Kidney epithelial cell (primary cell): ENCODE results near the gene RHEBL1. TPM values are rescaled to one million over a fixed set of nuclear protein-coding genes. Genes with fewer than 3 reads are reported as not detected.

Experiments
- DNase-seq: peaks from one replicate; pipeline ENCODE4 v3.0.0-alpha.2; 2010; ENCODE audit warnings: low read depth
- H3K27me3 ChIP-seq: 2 replicates; pipeline ENCODE4 v1.6.0; 2011; ENCODE audit warnings: low read length; ENCODE audit not compliant: control insufficient read depth, insufficient read depth
- H3K36me3 ChIP-seq: 2 replicates; pipeline ENCODE4 v1.5.1; 2011; ENCODE audit warnings: low read length; ENCODE audit not compliant: control insufficient read depth, insufficient read depth
- H3K4me3 ChIP-seq: 2 replicates; pipeline ENCODE4 v1.5.1; 2011; ENCODE audit warnings: low read depth, mild to moderate bottlenecking, control low read depth, low read length
- CTCF ChIP-seq: IDR thresholded peaks from 2 replicates; pipeline ENCODE4 v1.5.1; 2011; ENCODE audit warnings: mild to moderate bottlenecking, moderate library complexity, low read length, control low read depth, inconsistent platforms; ENCODE audit not compliant: insufficient read depth, poor library complexity, severe bottlenecking
- total RNA-seq: library from RNA; depleted of rRNA; stranded (reverse); fragments of >200 nt; gene quantifications from 2 replicates; pipeline ENCODE4 v1.2.3, GENCODE V29; 2015

RHEBL1 gene
- total RNA-seq, 1 donor from 2014 or later: 5.1 TPM

DNA sequence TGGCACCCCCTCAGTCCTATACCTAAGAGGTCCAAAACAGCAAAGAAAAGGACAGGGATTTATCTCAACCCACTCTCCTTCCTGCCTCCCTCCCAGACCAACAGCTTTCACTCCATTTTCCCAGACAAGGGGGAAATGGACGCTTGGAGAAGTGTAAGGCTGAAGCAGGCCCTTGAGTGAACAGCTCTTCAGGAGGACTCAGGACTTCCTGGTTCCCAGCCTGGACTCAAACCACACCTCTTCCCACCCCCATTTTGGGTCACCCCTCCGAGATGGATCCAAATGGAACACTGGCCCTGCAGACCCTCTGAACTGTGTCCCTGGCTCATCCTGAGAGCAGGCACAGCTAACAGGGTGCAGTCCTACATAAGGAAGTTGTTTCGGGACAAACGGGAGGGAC lies 11.9 kb downstream of the RHEBL1 start:
- DNase-seq: no peak
- Histone ChIP-seq H3K4me3 (peak overlapping the region; percentile 97), H3K36me3 (peaks cover 1% of the 10 kb centered on the region), H3K27me3 (no peaks in the 10 kb centered on the region)
- TF ChIP-seq CTCF: no peak

DNA sequence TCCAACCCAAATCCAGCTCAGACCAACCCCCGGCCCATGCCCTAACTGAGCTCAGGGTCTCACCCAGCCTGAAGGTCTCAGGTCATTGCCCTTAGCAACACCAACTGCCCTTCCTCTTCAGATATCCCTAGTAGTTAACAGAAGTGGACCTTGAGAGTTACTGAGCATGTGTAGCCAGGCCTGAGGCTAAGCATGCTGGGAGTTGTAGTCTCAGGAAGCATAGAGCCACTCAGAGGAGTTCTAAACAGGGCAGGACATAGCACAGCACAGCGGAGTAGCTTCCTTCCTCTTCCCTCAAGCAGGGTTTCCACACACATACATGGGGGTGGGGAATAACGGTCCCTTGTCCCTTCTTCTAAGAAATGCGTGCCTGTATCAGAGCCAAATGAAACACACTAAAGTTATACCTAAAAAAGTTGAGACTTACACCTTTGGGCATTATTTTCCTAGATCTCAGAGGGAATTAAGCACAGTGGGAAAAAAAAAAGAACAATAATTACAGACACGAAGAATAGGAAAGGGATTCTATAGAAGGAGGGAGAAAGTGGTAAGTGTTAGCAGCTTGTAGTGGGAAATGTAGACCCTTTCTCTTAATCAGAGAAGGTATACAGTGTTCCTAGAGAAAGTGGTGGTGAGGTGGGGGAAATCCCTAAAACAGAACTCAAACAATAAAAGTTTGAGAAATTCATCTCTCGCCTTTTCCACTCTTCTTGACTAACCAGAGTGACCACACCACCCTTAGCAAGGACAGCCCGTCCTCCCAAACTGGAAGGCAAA lies 13.6 kb downstream of the RHEBL1 start:
- DNase-seq: no peak
- Histone ChIP-seq H3K36me3 (peaks cover 1% of the 10 kb centered on the region), H3K27me3 (no peaks in the 10 kb centered on the region), H3K4me3 (no peak overlapping the region)
- TF ChIP-seq CTCF: no peak

- Histone ChIP-seq H3K36me3 (peaks cover 3% of the 10 kb centered on the region), H3K4me3 (no peak overlapping the region), H3K27me3 (no peaks in the 10 kb centered on the region)
- no peak for DNase-seq
- no peak for TF ChIP-seq CTCF
These were observed 14.7 kb downstream of the RHEBL1 start for GRCh38 chr12:49055092-49055491.

GRCh38 chr12:49054524-49054923 lies 15.3 kb downstream of the RHEBL1 start:
- no peak overlapping the region for H3K4me3 ChIP-seq
- peaks cover 4% of the 10 kb centered on the region for H3K36me3 ChIP-seq
- H3K27me3 ChIP-seq: no peaks in the 10 kb centered on the region
- TF ChIP-seq CTCF: no peak
- DNase-seq: no peak

DNA sequence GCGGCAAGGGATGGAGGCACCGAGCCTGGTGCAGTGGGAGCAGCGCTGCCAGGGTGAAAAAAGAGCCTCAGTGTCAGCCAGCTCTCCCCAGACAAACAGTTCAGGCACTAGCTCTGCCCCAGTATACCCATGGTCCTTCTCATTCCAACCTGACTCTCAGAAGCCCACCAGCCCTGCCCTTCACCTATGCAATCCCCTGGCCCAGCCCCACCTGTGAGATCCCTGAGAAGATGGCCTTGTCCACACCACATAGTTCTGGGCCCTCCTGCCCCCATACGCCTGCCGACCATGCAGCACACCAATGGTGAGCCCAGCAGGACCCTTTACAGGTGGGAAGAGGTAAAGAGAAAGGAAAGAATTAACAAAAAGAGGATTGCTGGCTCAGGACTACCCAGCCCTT lies 15.7 kb downstream of the RHEBL1 start:
- H3K27me3 ChIP-seq: no peaks in the 10 kb centered on the region
- no peak for DNase-seq
- H3K36me3 ChIP-seq: peaks cover 4% of the 10 kb centered on the region
- H3K4me3 ChIP-seq: no peak overlapping the region
- TF ChIP-seq CTCF: no peak
